GM19193 (cell line): ENCODE results near the gene FNDC3B.

Experiments used
- POLR2A ChIP-seq: IDR thresholded peaks from 4 replicates; pipeline ENCODE4 v1.6.1; 2011; ENCODE audit not compliant: insufficient read depth, insufficient read length; ENCODE audit errors: extremely low read depth

Gene FNDC3B

GRCh38 chr3:172354931-172355499 is 315.6 kb downstream of the FNDC3B start:
- TF ChIP-seq POLR2A, result no peak

GRCh38 chr3:172355836-172356235 is 316.5 kb downstream of the FNDC3B start:
- TF ChIP-seq POLR2A, result no peak

GRCh38 chr3:172356427-172356826 is 317.0 kb downstream of the FNDC3B start:
- no peak for TF ChIP-seq POLR2A

GRCh38 chr3:172357850-172358754 is 318.7 kb downstream of the FNDC3B start:
- no peak for TF ChIP-seq POLR2A

- no peak for TF ChIP-seq POLR2A
These were observed 319.9 kb downstream of the FNDC3B start for GRCh38 chr3:172359231-172359630.

GRCh38 chr3:172359996-172360395 is 320.6 kb downstream of the FNDC3B start:
- TF ChIP-seq POLR2A, result no peak

GRCh38 chr3:172362583-172362982 is 323.2 kb downstream of the FNDC3B start:
- TF ChIP-seq POLR2A, result no peak

- no peak for TF ChIP-seq POLR2A
These were observed 325.1 kb downstream of the FNDC3B start for GRCh38 chr3:172364374-172365027.

GRCh38 chr3:172365028-172365567 is 325.7 kb downstream of the FNDC3B start:
- no peak for TF ChIP-seq POLR2A

GRCh38 chr3:172367205-172368105 is 328.1 kb downstream of the FNDC3B start:
- no peak for TF ChIP-seq POLR2A

GRCh38 chr3:172369590-172370259 is 330.3 kb downstream of the FNDC3B start:
- TF ChIP-seq POLR2A, result no peak

GRCh38 chr3:172370419-172370818 is 331.0 kb downstream of the FNDC3B start:
- TF ChIP-seq POLR2A, result no peak

- no peak for TF ChIP-seq POLR2A
These were observed 332.2 kb downstream of the FNDC3B start for GRCh38 chr3:172371544-172371943.

- no peak for TF ChIP-seq POLR2A
These were observed 333.5 kb downstream of the FNDC3B start for GRCh38 chr3:172372895-172373294.

GRCh38 chr3:172373912-172374311 is 334.5 kb downstream of the FNDC3B start:
- no peak for TF ChIP-seq POLR2A
